Measurements from ENCODE around the gene GRK6.

DNA sequence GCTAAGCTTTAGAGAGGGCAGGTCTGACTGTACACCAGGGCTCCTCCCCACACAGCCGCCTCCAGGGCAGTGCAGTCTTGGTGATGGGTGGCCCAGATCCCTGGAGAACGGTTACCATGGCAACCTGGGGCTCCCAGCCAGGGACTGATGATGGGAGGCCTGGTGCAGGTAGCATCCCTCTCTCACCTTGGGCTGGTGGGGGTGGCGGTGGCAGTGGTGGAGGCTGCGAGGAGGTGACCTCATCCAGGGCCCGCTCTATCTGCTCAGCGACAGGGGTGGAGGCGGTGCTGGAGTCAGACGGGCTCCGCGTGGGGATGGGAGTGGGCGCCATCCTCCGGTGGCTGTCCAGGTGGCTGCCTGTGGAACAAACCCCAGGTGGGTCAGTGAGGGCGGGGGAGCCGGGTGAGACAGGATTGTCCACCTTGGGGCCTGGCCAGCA lies 32.5 kb downstream of the GRK6 start:
- no peak for TF ChIP-seq NFE2L2 (IDR thresholded peaks at IDR 0.05; ENCODE audit: low read depth, low read length)
- TF ChIP-seq POLR2A (IDR thresholded peaks at IDR 0.05; ENCODE audit: low read depth, low read length): no peak
- TF ChIP-seq, protein P1, sequence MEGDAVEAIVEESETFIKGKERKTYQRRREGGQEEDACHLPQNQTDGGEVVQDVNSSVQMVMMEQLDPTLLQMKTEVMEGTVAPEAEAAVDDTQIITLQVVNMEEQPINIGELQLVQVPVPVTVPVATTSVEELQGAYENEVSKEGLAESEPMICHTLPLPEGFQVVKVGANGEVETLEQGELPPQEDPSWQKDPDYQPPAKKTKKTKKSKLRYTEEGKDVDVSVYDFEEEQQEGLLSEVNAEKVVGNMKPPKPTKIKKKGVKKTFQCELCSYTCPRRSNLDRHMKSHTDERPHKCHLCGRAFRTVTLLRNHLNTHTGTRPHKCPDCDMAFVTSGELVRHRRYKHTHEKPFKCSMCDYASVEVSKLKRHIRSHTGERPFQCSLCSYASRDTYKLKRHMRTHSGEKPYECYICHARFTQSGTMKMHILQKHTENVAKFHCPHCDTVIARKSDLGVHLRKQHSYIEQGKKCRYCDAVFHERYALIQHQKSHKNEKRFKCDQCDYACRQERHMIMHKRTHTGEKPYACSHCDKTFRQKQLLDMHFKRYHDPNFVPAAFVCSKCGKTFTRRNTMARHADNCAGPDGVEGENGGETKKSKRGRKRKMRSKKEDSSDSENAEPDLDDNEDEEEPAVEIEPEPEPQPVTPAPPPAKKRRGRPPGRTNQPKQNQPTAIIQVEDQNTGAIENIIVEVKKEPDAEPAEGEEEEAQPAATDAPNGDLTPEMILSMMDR (conservative IDR thresholded peaks at IDR 0.05; ENCODE audit: low read depth, low read length): no peak
- TF ChIP-seq RAD21 (IDR thresholded peaks at IDR 0.05; ENCODE audit: low read length): no peak
- TF ChIP-seq CEBPB (IDR thresholded peaks at IDR 0.05; ENCODE audit: low read depth, low read length): no peak
- TF ChIP-seq MXI1 (IDR thresholded peaks at IDR 0.05; ENCODE audit: borderline replicate concordance, low read depth, low read length): no peak
- TF ChIP-seq, protein P2, sequence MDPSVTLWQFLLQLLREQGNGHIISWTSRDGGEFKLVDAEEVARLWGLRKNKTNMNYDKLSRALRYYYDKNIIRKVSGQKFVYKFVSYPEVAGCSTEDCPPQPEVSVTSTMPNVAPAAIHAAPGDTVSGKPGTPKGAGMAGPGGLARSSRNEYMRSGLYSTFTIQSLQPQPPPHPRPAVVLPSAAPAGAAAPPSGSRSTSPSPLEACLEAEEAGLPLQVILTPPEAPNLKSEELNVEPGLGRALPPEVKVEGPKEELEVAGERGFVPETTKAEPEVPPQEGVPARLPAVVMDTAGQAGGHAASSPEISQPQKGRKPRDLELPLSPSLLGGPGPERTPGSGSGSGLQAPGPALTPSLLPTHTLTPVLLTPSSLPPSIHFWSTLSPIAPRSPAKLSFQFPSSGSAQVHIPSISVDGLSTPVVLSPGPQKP (IDR thresholded peaks at IDR 0.05; ENCODE audit: borderline replicate concordance, low read depth, low read length): no peak
